GM21381 (cell line): ENCODE results near the gene OSBPL1A.
"Not testable (repeated sequence)": the region's sequence is repeated elsewhere in the genome, so short reads cannot be mapped to it uniquely, and the experiment has no call there.

Experiments used
- ATAC-seq: cut with Tn5 transposase; IDR thresholded peaks from one replicate; pipeline ENCODE4 v1.9.1; 2021; ENCODE audit warnings: mild to moderate bottlenecking, moderate library complexity; ENCODE audit not compliant: unreplicated experiment

OSBPL1A gene

DNA sequence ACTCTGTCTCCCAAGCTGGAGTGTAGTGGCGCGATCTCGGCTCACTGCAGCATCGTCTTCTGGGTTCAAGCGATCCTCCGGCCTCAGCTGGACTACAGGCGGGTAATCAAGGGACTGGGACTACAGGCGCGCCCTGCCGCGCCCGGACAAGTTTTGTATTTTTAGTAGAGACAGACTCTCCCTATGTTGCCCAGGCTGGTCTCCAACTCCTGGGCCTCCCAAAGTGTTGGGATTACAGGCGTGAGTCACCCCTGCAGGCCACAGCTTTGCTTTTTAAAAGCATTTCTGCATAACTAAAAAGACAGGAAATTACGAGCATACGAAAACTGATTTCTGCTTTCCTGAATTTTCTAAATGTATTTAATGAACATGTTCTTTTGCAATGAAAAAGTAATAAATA is 916 bp upstream of the OSBPL1A start:
- ATAC-seq = no peak

GRCh38 chr18:24397131-24397693 is 412 bp downstream of the OSBPL1A start:
- ATAC-seq = no peak

- no peak for ATAC-seq
These were observed 1.5 kb downstream of the OSBPL1A start for GRCh38 chr18:24396082-24396633.

DNA sequence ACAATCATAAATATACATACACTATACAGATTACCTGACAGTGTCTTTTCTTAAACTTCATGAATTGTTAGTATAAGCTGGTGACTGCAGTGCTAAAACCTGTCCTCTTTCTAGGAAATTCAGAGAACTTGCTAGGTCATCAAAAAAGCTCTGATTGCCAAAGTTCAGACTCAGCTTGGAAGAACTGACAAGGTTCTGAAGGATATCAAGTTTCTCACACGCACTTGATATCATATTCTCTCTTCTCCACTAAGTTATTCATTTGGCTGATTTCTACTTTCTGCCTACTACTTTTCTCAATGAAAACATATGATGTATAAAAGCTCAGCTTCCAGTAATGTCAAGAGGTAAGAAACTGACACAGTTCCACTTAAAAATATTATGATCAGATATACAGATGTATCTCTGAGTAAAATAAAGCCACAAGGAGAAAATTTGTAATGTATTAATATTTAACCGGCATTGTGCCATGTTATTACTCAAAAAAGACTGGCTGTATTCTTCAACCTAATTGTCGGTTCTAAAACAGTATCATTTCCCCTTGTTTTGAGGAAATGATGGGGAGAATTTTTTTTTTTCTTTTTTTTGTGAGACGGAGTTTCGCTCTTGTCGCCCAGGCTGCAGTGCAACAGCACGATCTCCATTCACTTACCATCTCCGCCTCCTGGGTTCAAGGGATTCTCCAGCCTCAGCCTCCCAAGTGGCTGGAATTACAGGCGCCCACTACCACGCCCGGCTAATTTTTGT is 2.4 kb downstream of the OSBPL1A start:
- no peak for ATAC-seq

- no peak for ATAC-seq
These were observed 8.7 kb downstream of the OSBPL1A start for GRCh38 chr18:24388957-24389356.

GRCh38 chr18:24386681-24387080 is 10.9 kb downstream of the OSBPL1A start:
- ATAC-seq = no peak

DNA sequence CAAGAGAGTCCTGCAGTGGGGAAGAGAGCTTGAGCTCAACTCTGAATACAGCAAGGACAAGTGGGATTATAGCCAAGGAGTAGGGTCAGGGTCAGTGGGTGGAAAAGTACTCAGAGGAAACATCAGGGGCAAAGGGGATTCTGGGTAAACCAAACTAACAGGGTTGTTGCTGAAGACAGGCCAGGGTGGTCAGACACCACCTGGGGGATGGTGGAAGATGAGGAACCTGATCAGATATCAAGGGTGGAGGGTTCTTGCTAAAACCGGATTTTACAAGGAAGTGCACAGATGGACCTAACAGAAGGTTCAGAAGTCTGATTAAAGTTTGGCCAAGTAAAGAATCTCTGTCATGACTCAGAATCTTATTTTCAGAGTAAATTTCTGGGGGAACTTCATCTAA is 16.5 kb downstream of the OSBPL1A start:
- no peak for ATAC-seq

- ATAC-seq = no peak
These were observed 17.4 kb downstream of the OSBPL1A start for GRCh38 chr18:24380163-24380747.

DNA sequence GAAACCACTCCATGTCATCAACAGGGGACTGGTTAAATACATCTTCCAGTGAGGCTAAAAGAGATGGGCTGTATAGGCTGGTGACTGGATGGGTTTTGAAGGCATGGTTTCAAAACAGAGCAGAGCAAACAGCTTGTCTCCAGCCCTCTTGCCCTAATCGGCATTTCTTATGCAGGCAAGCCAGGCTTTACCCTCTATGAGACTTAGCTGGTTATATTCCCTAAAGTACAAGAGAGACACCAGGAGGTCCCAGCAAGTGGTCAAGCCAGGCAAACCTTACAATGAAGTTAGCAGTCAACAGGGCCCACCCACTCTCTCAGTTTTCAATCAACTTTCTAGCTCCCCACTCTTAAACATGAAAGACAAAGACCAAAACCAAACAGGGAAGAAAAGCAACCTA is 19.0 kb downstream of the OSBPL1A start:
- no peak for ATAC-seq

DNA sequence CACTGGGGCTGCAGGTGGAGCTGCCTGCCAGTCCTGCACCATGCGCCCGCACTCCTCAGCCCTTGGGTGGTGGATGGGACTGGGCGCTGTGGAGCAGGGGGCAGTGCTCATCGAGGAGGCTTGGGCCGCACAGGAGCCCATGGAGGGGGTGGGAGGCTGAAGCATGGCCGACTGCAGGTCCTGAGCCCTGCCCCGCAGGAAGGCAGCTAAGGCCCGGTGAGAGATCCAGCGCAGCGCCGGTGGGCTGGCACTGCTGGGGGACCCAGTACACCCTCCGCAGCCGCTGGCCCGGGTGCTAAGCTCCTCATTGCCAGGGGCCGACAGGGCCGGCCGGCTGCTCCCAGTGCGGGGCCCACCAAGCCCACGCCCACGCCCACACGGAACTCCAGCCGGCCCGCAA is 21.1 kb downstream of the OSBPL1A start:
- ATAC-seq = not testable (repeated sequence)

DNA sequence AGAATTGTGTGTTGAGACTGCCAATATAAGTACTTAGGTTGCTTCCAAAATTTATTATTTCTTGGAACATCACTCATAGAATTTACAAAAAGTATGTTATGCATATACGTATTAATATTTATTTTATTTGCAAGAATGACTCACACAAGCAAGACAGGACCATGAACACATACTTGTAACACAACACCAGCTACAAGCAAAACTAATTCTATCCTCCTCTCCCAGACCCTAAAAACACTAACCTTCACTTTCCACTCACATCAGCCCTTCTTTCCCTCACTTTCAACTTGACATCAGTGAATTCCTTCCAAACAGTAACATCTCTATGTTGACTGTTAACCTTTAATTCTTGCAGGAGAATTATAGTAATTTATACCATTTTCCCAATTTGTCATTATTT is 24.3 kb downstream of the OSBPL1A start:
- ATAC-seq = no peak

DNA sequence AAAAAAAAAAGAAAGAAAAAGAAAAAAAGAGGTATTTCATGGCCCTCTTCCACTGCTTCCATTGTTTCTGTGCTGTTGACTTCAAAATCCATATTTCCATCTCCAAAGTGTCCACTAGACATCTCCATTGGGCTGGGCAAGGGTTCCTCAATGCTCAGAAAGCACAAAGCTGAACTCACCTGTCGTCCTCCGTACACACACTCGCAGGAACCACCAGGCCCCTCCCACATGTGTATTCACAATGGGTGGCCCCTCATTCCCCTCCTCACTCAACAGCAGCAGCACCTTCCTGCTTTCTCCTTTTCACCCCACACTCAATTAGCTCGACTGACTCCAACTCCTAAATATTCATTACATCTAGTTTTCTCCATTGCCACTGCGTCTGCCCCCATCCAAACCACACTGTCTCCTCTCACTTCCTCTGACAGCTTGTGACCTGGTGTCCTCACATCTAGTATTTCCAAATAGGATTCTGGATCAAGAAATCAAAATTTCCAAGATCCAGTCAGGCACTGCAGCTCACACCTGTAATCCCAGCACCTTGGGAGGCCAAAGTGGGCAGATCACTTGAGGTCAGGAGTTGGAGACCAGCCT is 25.2 kb downstream of the OSBPL1A start:
- ATAC-seq = no peak

GRCh38 chr18:24370120-24370519 is 27.5 kb downstream of the OSBPL1A start:
- ATAC-seq = no peak

DNA sequence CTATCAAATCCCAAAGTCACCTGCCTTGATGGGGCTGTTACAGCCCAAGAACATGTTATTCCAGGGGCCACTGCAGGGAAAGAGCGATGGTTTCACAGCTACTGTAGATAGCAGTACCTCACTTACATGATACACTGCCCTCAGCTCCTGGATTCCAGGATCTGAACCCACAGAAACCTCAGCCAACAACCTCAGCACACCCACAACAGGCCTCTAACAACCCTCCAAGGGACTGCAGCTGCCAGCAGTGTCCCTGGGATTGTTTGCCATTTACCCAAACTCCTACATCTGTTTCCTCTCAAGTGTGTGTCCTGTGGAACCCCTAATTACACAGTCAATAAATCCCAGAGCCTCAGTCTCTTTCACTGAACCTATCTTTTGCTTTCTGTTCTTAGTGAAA is 28.2 kb downstream of the OSBPL1A start:
- no peak for ATAC-seq

DNA sequence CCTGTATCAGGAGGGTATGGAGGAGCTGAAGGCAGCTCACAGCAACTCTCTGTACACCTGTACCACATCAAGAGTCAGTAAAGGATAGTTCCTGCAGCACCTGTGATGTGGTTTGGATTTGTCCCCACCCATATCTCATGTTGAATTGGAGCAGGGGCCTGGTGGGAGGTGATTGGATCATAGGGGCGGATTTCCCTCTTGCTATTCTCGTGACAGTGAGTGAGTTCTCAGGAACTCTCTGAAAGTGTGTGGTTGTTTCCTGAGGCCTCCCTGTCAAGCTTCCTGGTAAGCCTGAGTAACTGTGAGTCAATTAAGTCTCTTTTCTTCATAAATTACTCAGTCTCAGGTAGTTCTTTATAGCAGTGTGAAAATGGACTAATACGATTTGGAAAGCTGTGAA is 28.9 kb downstream of the OSBPL1A start:
- no peak for ATAC-seq

DNA sequence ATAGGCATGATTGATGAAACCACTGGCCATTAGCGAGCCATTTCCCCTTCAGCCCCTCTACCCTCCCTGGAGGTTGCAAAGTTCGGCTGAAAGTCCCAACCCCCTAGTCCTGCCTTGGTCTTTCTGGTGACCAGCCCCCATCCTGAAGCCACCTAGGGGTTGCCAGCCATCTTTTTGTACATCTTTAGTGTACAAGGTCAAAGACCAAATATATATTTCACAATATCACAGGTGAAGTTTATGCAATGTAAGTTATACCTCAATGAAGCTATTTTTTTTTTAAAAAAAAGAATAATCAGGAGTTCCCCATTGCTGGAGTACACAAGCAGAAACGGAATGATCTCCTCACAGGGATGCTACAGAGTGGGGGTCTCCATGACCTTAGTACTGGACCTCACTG is 31.3 kb downstream of the OSBPL1A start:
- no peak for ATAC-seq

GRCh38 chr18:24364177-24364576 is 33.4 kb downstream of the OSBPL1A start:
- no peak for ATAC-seq

- no peak for ATAC-seq
These were observed 34.9 kb downstream of the OSBPL1A start for GRCh38 chr18:24362757-24363156.

DNA sequence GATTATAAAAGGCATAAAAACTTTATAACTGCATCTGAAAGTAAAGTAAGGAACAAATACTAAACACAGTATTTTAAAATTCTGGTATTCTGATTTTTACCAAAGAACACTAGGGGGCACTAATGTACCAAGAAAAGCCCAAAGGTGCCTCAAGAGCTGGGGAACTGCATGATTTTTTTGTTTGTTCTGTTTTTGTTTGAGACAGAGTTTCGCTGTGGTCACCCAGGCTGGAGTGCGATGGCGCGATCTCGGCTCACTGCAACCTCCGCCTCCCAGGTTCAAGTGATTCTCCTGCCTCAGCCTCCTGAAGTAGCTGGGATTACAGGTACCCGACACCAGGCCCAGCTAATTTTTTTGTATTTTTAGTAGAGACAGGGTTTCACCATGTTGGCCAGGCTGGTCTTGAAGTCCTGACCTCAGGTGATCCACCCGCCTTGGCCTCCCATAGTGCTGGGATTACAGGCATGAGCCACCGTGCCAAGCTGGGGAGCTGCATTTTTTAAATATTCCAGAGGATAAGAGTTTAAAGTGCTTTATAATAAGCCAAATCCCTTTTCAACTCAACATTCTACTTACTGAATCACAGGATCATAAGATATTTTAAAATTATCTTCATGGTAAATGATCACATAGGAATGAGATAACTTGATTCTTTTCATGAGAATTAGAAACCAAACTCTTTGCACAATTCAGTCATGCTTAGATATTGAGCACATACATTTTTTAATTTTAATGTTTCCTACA is 37.7 kb downstream of the OSBPL1A start:
- peak; percentile 74 for ATAC-seq

DNA sequence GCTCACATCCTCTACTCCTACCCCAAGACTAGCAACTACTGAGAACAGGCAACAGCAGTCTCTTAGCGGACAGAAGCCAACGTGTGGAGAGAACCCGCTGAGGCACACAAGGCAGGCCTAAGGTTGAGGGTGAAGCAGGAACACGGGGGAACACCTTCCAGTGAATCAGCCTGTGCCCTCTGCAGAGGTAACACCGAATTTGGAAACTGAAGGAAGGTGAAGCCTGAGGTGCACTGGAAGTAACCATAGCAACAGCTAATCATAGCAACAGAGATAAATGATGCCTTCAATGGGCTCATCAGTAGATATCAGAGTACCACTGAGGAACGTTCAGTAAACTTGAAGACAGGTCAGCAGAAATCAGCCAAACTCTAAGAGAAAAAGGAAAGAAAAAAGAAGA is 43.3 kb downstream of the OSBPL1A start:
- no peak for ATAC-seq

DNA sequence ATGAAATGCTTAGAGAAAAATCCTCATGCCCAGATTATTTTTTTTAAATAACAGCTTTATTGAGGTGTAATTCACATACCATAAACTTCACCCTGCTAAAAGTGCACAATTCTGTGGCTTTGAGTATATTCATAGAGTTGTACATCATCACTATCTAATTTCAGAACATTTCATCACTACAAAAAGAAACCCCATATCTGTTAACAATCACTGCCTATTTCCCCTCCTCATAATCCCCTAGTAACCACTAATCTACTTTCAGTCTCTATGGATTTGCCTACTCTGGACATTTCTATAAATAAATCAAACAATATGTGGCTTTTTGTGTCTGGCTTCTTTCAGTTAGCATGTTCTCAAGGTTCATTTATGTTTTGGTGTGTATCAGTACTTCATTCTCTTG is 51.4 kb downstream of the OSBPL1A start:
- ATAC-seq = no peak
